HG02852 (cell line): ENCODE data around the gene ALDH6A1.
"Not testable (repeated sequence)": the region's sequence is repeated elsewhere in the genome, so short reads cannot be mapped to it uniquely, and the experiment has no call there.

ENCODE experiments used
- ATAC-seq: cut with Tn5 transposase; IDR thresholded peaks from one replicate; pipeline ENCODE4 v1.9.1; 2021; ENCODE audit warnings: mild to moderate bottlenecking, moderate library complexity; ENCODE audit not compliant: unreplicated experiment

ALDH6A1 gene

GRCh38 chr14:74084277-74085046, at the start of gene ALDH6A1, which contains the start of gene LIN52:
Gene ALDH6A1 (minus strand): TSS chr14:74084453. CDS start chr14:74084394, 59 bp downstream.
Gene LIN52 (plus strand): TSS chr14:74084956. CDS start chr14:74084975, 19 bp downstream.
- ATAC-seq: peak; percentile 93

GRCh38 chr14:74127634-74128033, 43.4 kb upstream of the ALDH6A1 start:
- no peak for ATAC-seq

GRCh38 chr14:74126315-74127013, 42.2 kb upstream of the ALDH6A1 start:
- no peak for ATAC-seq

GRCh38 chr14:74125487-74125886, 41.2 kb upstream of the ALDH6A1 start:
- ATAC-seq: not testable (repeated sequence)

- not testable (repeated sequence) for ATAC-seq
These were observed 27.4 kb upstream of the ALDH6A1 start for GRCh38 chr14:74111395-74112216.

GRCh38 chr14:74109369-74109768, 25.1 kb upstream of the ALDH6A1 start:
- no peak for ATAC-seq

GRCh38 chr14:74105381-74105780, 21.1 kb upstream of the ALDH6A1 start:
- ATAC-seq: no peak

GRCh38 chr14:74089251-74090020, 5.2 kb upstream of the ALDH6A1 start:
- no peak for ATAC-seq

GRCh38 chr14:74085828-74086227, 1.6 kb upstream of the ALDH6A1 start:
- no peak for ATAC-seq

GRCh38 chr14:74085047-74085637, 889 bp upstream of the ALDH6A1 start:
- no peak for ATAC-seq

GRCh38 chr14:74083784-74084276, 423 bp downstream of the ALDH6A1 start:
- peak; percentile 21 for ATAC-seq

- ATAC-seq: no peak
These were observed 1.1 kb downstream of the ALDH6A1 start for GRCh38 chr14:74083161-74083560.

- no peak for ATAC-seq
These were observed 2.8 kb downstream of the ALDH6A1 start for GRCh38 chr14:74081491-74081890.

GRCh38 chr14:74080820-74081460, 3.3 kb downstream of the ALDH6A1 start:
- no peak for ATAC-seq

GRCh38 chr14:74077401-74077800, 6.9 kb downstream of the ALDH6A1 start:
- no peak for ATAC-seq

- ATAC-seq: no peak
These were observed 18.3 kb downstream of the ALDH6A1 start for GRCh38 chr14:74065746-74066575.

- ATAC-seq: no peak
These were observed 19.4 kb downstream of the ALDH6A1 start for GRCh38 chr14:74064883-74065282.

- ATAC-seq: no peak
These were observed 19.8 kb downstream of the ALDH6A1 start for GRCh38 chr14:74064426-74064825.

- ATAC-seq: no peak
These were observed 21.5 kb downstream of the ALDH6A1 start for GRCh38 chr14:74062809-74063150.
